CD4-positive, CD25-positive, alpha-beta regulatory T cell (primary cell): ENCODE measurements around the gene MUSTN1. TPM values are rescaled to one million over a fixed set of nuclear protein-coding genes. Genes with fewer than 3 reads are reported as not detected.

Experiments used
- ATAC-seq, 2 donors: fragments of 150-1000 bp; cut with Tn5 transposase; one replicate each; pipeline ENCODE4 v1.10.0; 2021; ENCODE audit warnings: low read depth in 2 of 2, moderate number of reproducible peaks in 2 of 2, moderate library complexity in 1 of 2
- DNase-seq, 3 donors: peaks; one replicate each; pipeline versions ENCODE4 v3.0.0 to v3.0.0-alpha.2; 2012 to 2022; ENCODE audit warnings: mixed read lengths in 1 of 3
- H3K27ac ChIP-seq: one replicate; pipeline ENCODE4 v1.7.0; 2013; ENCODE audit warnings: mild to moderate bottlenecking, low read length; ENCODE audit not compliant: insufficient read depth, poor library complexity, severe bottlenecking
- H3K27me3 ChIP-seq: one replicate; pipeline ENCODE4 v1.7.0; 2013; ENCODE audit warnings: low read length; ENCODE audit not compliant: control insufficient read depth, insufficient read depth
- H3K36me3 ChIP-seq: one replicate; pipeline ENCODE4 v1.7.0; 2013; ENCODE audit warnings: mild to moderate bottlenecking, low read length, moderate library complexity; ENCODE audit not compliant: control insufficient read depth, insufficient read depth
- H3K4me1 ChIP-seq: 2 replicates; pipeline ENCODE4 v1.7.0; 2013; ENCODE audit warnings: mild to moderate bottlenecking, low read length; ENCODE audit not compliant: insufficient read depth, control insufficient read depth, poor library complexity, severe bottlenecking
- H3K4me3 ChIP-seq: one replicate; pipeline ENCODE4 v1.7.0; 2013; ENCODE audit warnings: low read depth, mild to moderate bottlenecking, low read length, moderate library complexity
- H3K9me3 ChIP-seq, 2 experiments: 1 replicate in 1 of 2; 2 replicates in 1 of 2; pipeline ENCODE4 v1.7.0; 2013; ENCODE audit warnings: low read length in 2 of 2, mild to moderate bottlenecking in 1 of 2, moderate library complexity in 1 of 2; ENCODE audit not compliant: control insufficient read depth in 2 of 2
- H3K27ac Mint-ChIP-seq, 3 donors: one replicate each; pipeline ENCODE4 v1.8.0; 2020 to 2022; ENCODE audit warnings: mild to moderate bottlenecking in 3 of 3, mixed read lengths in 3 of 3, moderate library complexity in 2 of 3
- H3K27me3 Mint-ChIP-seq: one replicate; pipeline ENCODE4 v1.8.0; 2022; ENCODE audit warnings: mild to moderate bottlenecking, mixed read lengths
- H3K36me3 Mint-ChIP-seq: one replicate; pipeline ENCODE4 v1.8.0; 2020; ENCODE audit warnings: mixed read lengths
- H3K4me1 Mint-ChIP-seq, 4 donors: one replicate each; pipeline ENCODE4 v1.8.0; 2020 to 2022; ENCODE audit warnings: mixed read lengths in 4 of 4, mild to moderate bottlenecking in 1 of 4
- H3K4me3 Mint-ChIP-seq, 4 donors: one replicate each; pipeline ENCODE4 v1.8.0; 2020 to 2022; ENCODE audit warnings: mild to moderate bottlenecking in 4 of 4, mixed read lengths in 4 of 4, moderate library complexity in 3 of 4
- H3K9me3 Mint-ChIP-seq, 7 donors: one replicate each; pipeline ENCODE4 v1.8.0; 2020 to 2022; ENCODE audit warnings: mixed read lengths in 7 of 7, mild to moderate bottlenecking in 3 of 7, moderate library complexity in 2 of 7
- polyA plus RNA-seq, 4 donors: library from polyadenylated mRNA; unstranded; fragments of 300-500 nt; fragmentation: Illumina TruSeq; gene quantifications; one replicate each; pipeline ENCODE4 v1.2.3, GENCODE V29; 2021
- total RNA-seq: library from RNA; stranded (reverse); gene quantifications from one replicate; pipeline ENCODE4 v1.2.3, GENCODE V29; 2022

The MUSTN1 gene
- total and polyA plus RNA-seq, 5 donors from 2014 or later = 1.2 to 13.8 TPM; not detected in 3

DNA sequence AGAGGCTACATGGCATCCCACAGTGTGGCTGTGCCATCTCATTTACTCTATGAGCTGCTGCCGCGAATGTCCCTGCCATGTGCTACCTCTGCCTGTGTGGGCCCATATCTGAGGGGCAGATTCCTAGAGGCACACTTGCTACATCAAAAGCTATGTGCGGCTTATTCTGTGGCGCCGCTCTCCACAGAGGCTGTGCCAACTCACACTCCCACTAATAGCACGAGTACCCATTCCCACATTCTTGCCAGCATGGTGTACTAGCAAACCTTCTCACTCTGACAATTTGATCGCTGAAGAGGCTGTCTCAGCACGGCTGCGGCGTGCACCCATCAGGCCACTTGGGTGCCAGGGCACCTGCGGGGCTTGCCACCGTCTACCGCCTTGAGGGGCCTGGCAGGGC is 31.2 kb upstream of the MUSTN1 start:
- Mint-ChIP-seq H3K4me3 (no peak overlapping the region), H3K4me1 (peaks cover 8 to 17% (median 14%) of the 10 kb centered on the region in 4 donors), H3K27me3 (no peaks in the 10 kb centered on the region), H3K9me3 (peaks cover 0 to 7% (median 0%) of the 10 kb centered on the region in 7 donors), H3K36me3 (peaks cover 32% of the 10 kb centered on the region), H3K27ac (no peak overlapping the region)
- Histone ChIP-seq H3K36me3 (peaks cover 3% of the 10 kb centered on the region), H3K4me3 (no peak overlapping the region), H3K27ac (no peak overlapping the region), H3K4me1 (no peaks in the 10 kb centered on the region), H3K9me3 (peaks cover 0 to 6% of the 10 kb centered on the region in 2 experiments), H3K27me3 (no peaks in the 10 kb centered on the region)
- ATAC-seq (no peak), DNase-seq (no peak)

DNA sequence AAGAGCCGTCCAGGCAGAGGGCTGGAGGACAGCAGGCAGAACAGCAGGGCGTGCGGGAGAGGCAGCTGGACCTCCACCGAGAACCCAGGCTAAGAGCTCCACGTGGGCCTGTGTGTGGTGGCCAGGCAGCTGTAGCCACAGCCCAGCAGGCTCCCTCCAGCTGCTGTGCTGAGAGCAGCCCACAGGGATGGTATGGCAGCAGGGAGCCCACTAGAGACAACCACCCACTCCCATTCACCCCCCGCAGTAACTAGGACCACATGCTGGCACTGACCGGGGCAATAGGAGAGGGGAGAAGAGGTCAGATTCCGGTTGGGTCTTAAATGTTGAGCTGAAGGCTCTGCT is 25.6 kb upstream of the MUSTN1 start:
- Histone ChIP-seq H3K4me1 (no peaks in the 10 kb centered on the region), H3K9me3 (peaks cover 0 to under 1% of the 10 kb centered on the region in 2 experiments), H3K27me3 (no peaks in the 10 kb centered on the region), H3K27ac (no peak overlapping the region), H3K4me3 (no peak overlapping the region), H3K36me3 (peaks cover 16% of the 10 kb centered on the region)
- ATAC-seq (no peak), DNase-seq (no peak)
- Mint-ChIP-seq H3K9me3 (peaks cover 0 to 5% (median 0%) of the 10 kb centered on the region in 7 donors), H3K36me3 (peaks cover 33% of the 10 kb centered on the region), H3K4me1 (peaks cover 0 to 14% (median 12%) of the 10 kb centered on the region in 4 donors), H3K4me3 (no peak overlapping the region), H3K27me3 (no peaks in the 10 kb centered on the region), H3K27ac (no peak overlapping the region)

DNA sequence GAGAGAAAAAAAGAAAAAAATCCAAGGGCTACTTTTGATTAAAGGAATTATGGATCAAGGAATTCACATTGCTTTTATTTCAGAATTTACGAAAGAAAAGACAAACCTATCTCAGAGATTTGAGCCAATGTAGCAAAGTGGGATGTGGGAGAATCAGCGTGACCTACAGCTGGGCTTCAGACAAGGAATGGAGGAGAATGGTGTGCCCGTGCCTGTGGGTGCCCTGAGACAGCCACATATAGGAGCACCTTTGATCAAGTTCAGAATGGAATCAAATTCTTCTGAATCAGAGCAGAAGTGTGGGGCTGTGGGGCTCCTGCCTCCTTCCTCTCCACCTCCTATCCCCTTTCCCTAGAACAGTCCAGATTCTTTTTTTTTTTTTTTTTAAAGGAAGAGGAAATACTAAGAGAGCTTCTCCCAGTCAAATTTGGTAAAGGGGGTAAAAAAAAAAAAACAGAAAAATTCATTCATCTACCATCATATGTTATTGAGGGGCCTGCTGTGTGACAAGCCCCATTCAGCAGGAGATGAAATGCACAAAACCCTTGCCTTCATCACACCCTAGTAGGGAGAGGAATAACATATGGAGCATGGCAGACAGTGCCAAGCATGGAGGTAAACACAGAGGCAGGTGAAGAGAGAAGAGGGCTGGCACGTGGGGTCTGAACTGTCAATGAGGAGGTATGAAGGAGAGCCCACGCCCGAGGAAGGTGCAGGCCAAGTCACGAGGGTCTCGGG is 25.0 kb upstream of the MUSTN1 start:
- no peak for DNase-seq
- H3K27ac ChIP-seq = no peak overlapping the region
- peaks cover 0 to 12% (median 11%) of the 10 kb centered on the region in 4 donors for H3K4me1 Mint-ChIP-seq
- H3K4me1 ChIP-seq = no peaks in the 10 kb centered on the region
- H3K9me3 ChIP-seq = no peaks in the 10 kb centered on the region
- H3K4me3 ChIP-seq = no peak overlapping the region
- peak overlapping the region in 1 of 3 donors; percentile 76 for H3K27ac Mint-ChIP-seq
- no peak overlapping the region for H3K4me3 Mint-ChIP-seq
- peaks cover 30% of the 10 kb centered on the region for H3K36me3 Mint-ChIP-seq
- H3K9me3 Mint-ChIP-seq = peaks cover 0 to 3% (median 0%) of the 10 kb centered on the region in 7 donors
- no peaks in the 10 kb centered on the region for H3K27me3 Mint-ChIP-seq
- H3K36me3 ChIP-seq = peaks cover 17% of the 10 kb centered on the region
- ATAC-seq = no peak
- no peaks in the 10 kb centered on the region for H3K27me3 ChIP-seq

DNA sequence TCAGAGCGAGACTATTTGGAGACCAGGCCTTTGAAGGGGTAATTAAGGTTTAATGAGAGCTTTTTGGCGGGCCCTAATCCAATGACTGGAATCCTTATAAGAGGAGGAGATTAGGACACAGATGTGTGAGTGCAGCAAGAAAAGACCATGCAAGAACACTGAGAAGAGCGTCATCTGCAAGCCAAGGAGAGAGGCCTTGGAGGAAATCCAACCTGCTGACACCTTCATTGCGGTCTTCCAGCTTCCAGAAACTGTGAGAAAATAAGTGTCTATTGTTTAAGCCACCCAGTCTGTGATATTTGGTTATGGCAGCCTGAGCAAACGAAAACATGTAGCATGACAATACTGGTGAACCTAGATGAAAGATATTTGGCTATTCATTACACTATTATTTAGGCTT is 23.0 kb upstream of the MUSTN1 start:
- DNase-seq = no peak
- peaks cover 0 to 11% (median 6%) of the 10 kb centered on the region in 4 donors for H3K4me1 Mint-ChIP-seq
- peaks cover 21% of the 10 kb centered on the region for H3K36me3 Mint-ChIP-seq

DNA sequence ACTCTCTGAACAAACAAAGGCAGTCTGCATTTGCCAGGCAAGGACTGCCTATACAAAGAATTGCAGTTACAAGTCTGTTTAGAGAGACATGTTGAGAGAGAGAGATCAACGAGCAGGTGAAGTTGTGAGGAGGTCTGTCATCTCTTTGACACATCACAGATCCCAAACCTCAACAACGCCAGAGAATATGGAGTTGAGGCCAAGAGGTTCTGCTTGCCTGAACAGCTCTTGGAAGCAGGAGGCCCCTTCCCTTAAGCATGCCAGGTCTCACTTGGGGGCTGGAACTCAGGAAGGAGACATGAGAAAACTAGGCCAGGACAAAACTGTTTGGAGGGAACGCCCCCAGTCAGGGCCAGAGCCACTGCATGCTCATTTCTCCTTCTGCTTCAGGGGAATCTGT is 22.3 kb upstream of the MUSTN1 start:
- H3K27ac Mint-ChIP-seq = peak overlapping the region in 1 of 3 donors; percentile 23
- Histone ChIP-seq H3K4me1 (no peaks in the 10 kb centered on the region), H3K36me3 (peaks cover 33% of the 10 kb centered on the region), H3K9me3 (no peaks in the 10 kb centered on the region), H3K4me3 (no peak overlapping the region), H3K27me3 (no peaks in the 10 kb centered on the region), H3K27ac (no peak overlapping the region)
- DNase-seq (no peak), ATAC-seq (no peak)
- H3K36me3 Mint-ChIP-seq = peaks cover 22% of the 10 kb centered on the region
- no peak overlapping the region for H3K4me3 Mint-ChIP-seq
- H3K27me3 Mint-ChIP-seq = no peaks in the 10 kb centered on the region
- peaks cover 0 to 11% (median 4%) of the 10 kb centered on the region in 4 donors for H3K4me1 Mint-ChIP-seq
- no peaks in the 10 kb centered on the region for H3K9me3 Mint-ChIP-seq

More for the DNA sequence above, 23.0 kb upstream of the MUSTN1 start:
- Mint-ChIP-seq H3K27me3 (no peaks in the 10 kb centered on the region), H3K9me3 (no peaks in the 10 kb centered on the region), H3K4me3 (no peak overlapping the region), H3K27ac (peak overlapping the region in 1 of 3 donors; percentile 74)
- ATAC-seq = no peak
- no peaks in the 10 kb centered on the region for H3K9me3 ChIP-seq
- no peak overlapping the region for H3K27ac ChIP-seq
- no peaks in the 10 kb centered on the region for H3K4me1 ChIP-seq
- H3K4me3 ChIP-seq = no peak overlapping the region
- H3K36me3 ChIP-seq = peaks cover 26% of the 10 kb centered on the region
- H3K27me3 ChIP-seq = no peaks in the 10 kb centered on the region

DNA sequence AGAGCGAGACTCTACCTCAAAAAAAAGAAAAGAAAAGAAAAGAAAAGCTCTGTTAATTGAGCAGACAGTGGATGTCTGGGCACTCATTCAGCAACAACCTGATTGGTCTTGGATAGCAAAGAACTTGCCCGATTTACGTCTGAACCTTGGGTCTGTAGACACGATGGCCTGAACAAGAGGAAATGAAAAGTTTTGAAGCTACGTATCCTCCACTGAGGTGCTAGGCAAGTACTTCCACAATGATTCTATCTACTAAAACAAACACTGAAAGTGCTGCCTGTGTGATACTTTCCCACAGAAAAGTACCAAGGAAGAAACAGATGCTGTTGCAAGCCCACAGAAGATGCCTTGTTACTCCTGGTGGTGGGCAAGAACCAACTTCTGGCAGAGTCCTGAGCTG is 21.8 kb upstream of the MUSTN1 start:
- H3K4me3 Mint-ChIP-seq = no peak overlapping the region
- Histone ChIP-seq H3K4me1 (no peaks in the 10 kb centered on the region), H3K36me3 (peaks cover 37% of the 10 kb centered on the region), H3K27ac (no peak overlapping the region), H3K9me3 (no peaks in the 10 kb centered on the region), H3K4me3 (no peak overlapping the region), H3K27me3 (no peaks in the 10 kb centered on the region)
- H3K4me1 Mint-ChIP-seq = peaks cover 0 to 7% (median 4%) of the 10 kb centered on the region in 4 donors
- no peak for DNase-seq
- peaks cover 27% of the 10 kb centered on the region for H3K36me3 Mint-ChIP-seq
- no peak for ATAC-seq
- no peaks in the 10 kb centered on the region for H3K9me3 Mint-ChIP-seq
- no peaks in the 10 kb centered on the region for H3K27me3 Mint-ChIP-seq
- no peak overlapping the region for H3K27ac Mint-ChIP-seq

DNA sequence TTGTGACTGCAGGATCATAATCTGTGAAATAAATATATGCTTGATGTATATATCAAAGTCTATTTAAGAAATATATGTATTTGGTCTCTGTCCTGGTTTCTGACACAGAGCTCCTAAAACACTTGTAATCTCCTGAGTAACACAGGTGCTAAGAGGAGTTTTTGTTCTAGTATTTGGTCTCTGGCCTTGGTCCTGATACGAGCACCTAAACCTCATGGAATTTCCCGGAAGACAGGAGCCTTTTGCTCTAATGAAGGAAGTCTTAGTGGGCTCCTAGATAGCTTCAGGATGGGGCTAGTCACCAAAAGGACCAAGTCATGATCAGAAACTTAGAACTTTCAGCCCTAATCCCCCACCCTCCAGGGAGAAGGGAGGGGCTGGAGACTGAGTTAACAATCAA is 19.2 kb upstream of the MUSTN1 start:
- no peak overlapping the region for H3K27ac ChIP-seq
- DNase-seq (no peak), ATAC-seq (no peak)
- H3K36me3 ChIP-seq = peaks cover 55% of the 10 kb centered on the region
- Mint-ChIP-seq H3K27me3 (no peaks in the 10 kb centered on the region), H3K27ac (no peak overlapping the region), H3K9me3 (no peaks in the 10 kb centered on the region), H3K4me3 (no peak overlapping the region), H3K4me1 (no peaks in the 10 kb centered on the region), H3K36me3 (peaks cover 18% of the 10 kb centered on the region)
- no peak overlapping the region for H3K4me3 ChIP-seq
- H3K27me3 ChIP-seq = no peaks in the 10 kb centered on the region
- H3K4me1 ChIP-seq = no peaks in the 10 kb centered on the region
- H3K9me3 ChIP-seq = no peaks in the 10 kb centered on the region

DNA sequence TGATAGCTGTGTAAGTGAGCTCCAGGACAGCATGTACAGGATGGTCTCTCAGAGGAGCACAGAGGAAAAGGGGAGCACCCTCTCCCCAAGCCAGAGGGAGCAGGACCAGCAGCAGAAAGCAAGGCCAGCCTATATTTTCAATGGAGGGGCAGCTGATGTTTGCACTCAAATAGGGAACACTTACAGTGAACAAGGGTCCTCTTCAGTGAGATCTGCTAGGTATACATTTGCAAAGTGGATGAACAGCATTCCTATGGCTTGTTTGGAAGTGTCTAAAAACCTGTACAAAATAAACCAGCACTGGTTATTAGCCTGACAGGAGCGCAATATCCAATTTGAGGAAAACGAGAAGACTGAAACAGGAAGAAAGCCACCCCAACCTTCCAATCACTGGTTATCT is 17.6 kb upstream of the MUSTN1 start:
- H3K9me3 ChIP-seq = no peaks in the 10 kb centered on the region
- no peaks in the 10 kb centered on the region for H3K4me1 ChIP-seq
- peaks cover 63% of the 10 kb centered on the region for H3K36me3 ChIP-seq
- no peaks in the 10 kb centered on the region for H3K27me3 ChIP-seq
- Mint-ChIP-seq H3K27ac (peak overlapping the region in 1 of 3 donors; percentile 71), H3K4me3 (no peak overlapping the region), H3K9me3 (no peaks in the 10 kb centered on the region), H3K27me3 (no peaks in the 10 kb centered on the region), H3K36me3 (peaks cover 17% of the 10 kb centered on the region), H3K4me1 (no peaks in the 10 kb centered on the region)
- ATAC-seq = no peak
- H3K4me3 ChIP-seq = no peak overlapping the region
- DNase-seq = no peak
- H3K27ac ChIP-seq = no peak overlapping the region
